Cardiac fibroblast (primary cell): Measurements from ENCODE around the gene LRRC3C.

Experiments
- DNase-seq, 2 donors: peaks; one replicate each; pipeline versions ENCODE4 v3.0.0 to v3.0.0-alpha.2; 2010; ENCODE audit warnings: low read depth in 2 of 2
- H3K4me3 ChIP-seq, 2 donors: replicated peaks in 1 of 2; 1 replicate in 1 of 2; 2 replicates in 1 of 2; pipeline ENCODE4 v1.5.1; 2011; ENCODE audit warnings: low read depth in 2 of 2, low read length in 2 of 2, mild to moderate bottlenecking in 2 of 2, moderate library complexity in 1 of 2
- CTCF ChIP-seq: IDR thresholded peaks from one replicate; pipeline ENCODE4 v1.5.1; 2011; ENCODE audit warnings: low read depth, mild to moderate bottlenecking, low read length, inconsistent platforms

LRRC3C gene

GRCh38 chr17:39929646-39930407 lies 2.3 kb downstream of the LRRC3C start:
- peak; percentile 75 to 95 for DNase-seq
- TF ChIP-seq CTCF, result no peak
- H3K4me3 ChIP-seq, result no peak overlapping the region

- DNase-seq, result no peak
- no peak for TF ChIP-seq CTCF
These were observed 6.4 kb downstream of the LRRC3C start for GRCh38 chr17:39933912-39934311.

GRCh38 chr17:39934324-39934723 lies 6.8 kb downstream of the LRRC3C start:
- no peak for DNase-seq
- no peak for TF ChIP-seq CTCF
- no peak overlapping the region for H3K4me3 ChIP-seq

More at GRCh38 chr17:39933912-39934311, 6.4 kb downstream of the LRRC3C start:
- H3K4me3 ChIP-seq, result no peak overlapping the region

- TF ChIP-seq CTCF, result no peak
- DNase-seq, result peak; percentile 11 to 32
- no peak overlapping the region for H3K4me3 ChIP-seq
These were observed 8.4 kb downstream of the LRRC3C start for GRCh38 chr17:39935909-39936308.

- no peak overlapping the region for H3K4me3 ChIP-seq
- TF ChIP-seq CTCF, result no peak
- no peak for DNase-seq
These were observed 9.9 kb downstream of the LRRC3C start for GRCh38 chr17:39937447-39937846.

GRCh38 chr17:39938140-39938869 lies 10.8 kb downstream of the LRRC3C start:
- H3K4me3 ChIP-seq, result no peak overlapping the region
- no peak for DNase-seq
- no peak for TF ChIP-seq CTCF
